HG03457 (cell line): ENCODE data around the gene FRMD5.
"Not testable (repeated sequence)": the region's sequence is repeated elsewhere in the genome, so short reads cannot be mapped to it uniquely, and the experiment has no call there.

Experiments used
- ATAC-seq: cut with Tn5 transposase; IDR thresholded peaks from one replicate; pipeline ENCODE4 v1.9.1; 2021; ENCODE audit warnings: moderate number of reproducible peaks; ENCODE audit not compliant: unreplicated experiment

Gene FRMD5

DNA sequence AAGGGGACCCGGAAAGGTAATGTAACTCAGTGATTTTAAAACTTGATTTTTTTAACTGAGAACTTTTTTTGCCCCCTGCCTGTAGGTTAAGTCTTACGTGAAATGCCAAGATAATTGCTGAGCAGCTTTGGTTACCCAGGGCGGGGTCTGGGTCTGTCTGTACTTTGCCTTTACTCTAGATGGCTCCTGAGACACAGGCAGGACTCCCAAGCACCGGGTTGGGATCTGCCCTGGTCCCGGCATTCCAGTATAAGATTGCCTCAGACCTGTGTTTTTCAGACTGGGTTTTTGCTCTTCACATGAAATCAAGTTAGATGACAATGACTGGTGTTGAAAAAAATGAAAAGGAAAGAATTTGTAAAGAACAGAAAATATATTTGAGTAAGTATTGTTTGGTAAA lies 328.0 kb downstream of the FRMD5 start:
- no peak for ATAC-seq

DNA sequence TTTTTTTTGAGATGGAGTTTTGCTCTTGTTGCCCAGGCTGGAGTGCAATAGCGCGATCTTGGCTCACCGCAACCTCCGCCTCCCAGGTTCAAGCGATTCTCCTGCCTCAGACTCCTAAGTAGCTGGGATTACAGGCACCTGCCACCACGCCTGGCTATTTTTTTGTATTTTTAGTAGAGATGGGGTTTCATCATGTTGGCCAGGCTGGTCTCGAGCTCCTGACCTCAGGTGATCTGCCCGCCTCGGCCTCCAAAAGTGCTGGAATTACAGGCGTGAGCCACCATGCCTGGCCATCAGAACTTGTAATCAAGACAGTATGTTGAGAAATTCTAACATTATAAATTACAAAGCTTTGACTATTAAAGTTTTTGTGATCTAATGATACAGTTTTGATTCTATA lies 328.4 kb downstream of the FRMD5 start:
- ATAC-seq, result not testable (repeated sequence)

DNA sequence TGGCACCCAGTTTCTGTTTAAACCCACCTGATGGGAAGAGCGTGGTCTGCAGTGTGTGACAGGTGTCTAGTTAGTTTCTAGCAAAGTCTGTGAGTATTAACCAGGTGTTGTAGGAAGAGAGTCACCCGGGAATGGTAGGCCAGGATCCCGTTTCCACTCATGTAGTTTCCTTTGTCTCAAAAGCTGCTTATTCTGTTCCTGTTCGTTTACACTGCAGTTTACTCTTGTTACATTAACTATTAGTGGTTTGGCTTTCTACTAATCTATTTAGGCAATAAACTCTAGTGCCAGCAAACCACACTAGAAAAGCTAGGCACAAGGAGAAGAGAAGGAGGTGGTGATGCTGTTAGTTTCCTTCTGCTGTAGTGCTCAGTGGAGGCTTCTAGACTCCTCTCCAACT lies 335.5 kb downstream of the FRMD5 start:
- no peak for ATAC-seq

DNA sequence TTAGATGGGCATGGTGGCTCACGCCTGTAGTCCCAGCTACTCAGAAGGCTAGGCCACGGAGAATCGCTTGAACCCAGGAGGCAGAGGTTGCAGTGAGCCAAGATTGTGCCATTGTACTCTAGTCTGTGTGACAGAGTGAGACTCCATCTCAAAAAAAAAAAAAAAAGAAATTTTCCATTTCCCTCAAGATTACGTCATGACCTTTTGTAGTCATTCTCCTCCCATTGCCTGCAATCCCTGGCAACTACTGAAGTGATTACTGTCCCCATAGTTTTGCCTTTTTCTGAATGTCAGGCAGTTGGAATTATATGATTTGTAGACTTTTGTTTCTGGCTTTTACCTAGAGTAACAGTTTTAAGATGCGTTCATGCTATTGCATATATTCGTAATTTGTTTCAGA lies 340.3 kb downstream of the FRMD5 start:
- ATAC-seq, result no peak

DNA sequence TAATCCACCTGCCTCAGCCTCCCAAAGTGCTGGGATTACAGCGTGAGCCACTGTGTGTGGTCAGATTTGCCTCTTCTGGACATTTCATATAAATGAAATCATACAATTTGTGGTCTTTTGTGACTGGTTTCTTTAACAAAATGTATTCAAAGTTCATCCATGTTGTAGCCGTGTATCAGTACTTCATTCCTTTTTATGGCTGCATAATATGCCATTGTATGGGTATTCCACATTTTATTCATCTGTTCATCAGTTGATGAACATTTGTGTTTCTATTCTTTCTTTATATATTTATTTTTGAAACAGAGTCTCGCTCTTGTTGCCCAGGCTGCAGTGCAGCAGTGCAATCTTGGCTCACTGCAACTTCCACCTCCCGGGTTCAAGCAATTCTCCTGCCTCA lies 342.5 kb downstream of the FRMD5 start:
- no peak for ATAC-seq

DNA sequence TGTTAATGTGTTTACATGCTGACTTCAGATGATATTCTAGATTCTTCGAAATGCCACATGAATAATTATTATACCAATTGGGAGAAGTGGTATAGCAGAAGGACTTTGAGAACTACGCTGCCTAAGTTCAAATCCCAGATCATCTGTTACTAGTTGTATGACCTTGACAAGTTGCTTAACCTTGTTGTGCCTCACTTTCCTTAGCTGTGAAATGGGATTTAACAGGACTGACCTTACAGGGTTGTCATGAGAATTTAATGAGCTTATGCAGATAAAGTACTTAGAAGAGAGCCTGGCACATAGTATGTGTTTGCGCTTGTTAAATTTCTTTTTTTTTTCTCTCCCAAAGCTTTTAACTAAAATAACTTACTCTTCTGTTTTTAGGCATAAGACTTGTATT lies 343.8 kb downstream of the FRMD5 start:
- no peak for ATAC-seq

DNA sequence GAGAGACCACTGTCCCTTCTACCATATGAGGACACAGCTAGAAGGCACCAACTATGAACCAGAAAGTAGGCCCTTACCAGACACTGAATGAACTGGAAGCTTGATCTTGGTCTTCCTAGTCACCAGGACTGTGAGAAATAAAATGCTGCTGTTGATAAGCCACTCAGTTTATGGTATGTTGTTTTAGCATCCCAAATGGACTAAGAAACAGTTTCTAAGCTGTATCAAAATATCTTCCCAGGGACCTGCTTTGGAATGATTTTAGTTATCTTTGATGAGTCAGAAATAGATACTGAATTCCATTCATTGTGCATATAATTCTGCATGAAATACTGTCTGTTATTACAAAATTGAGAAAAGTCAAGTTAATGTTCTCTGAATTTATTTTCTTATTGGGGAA lies 349.6 kb downstream of the FRMD5 start:
- no peak for ATAC-seq

DNA sequence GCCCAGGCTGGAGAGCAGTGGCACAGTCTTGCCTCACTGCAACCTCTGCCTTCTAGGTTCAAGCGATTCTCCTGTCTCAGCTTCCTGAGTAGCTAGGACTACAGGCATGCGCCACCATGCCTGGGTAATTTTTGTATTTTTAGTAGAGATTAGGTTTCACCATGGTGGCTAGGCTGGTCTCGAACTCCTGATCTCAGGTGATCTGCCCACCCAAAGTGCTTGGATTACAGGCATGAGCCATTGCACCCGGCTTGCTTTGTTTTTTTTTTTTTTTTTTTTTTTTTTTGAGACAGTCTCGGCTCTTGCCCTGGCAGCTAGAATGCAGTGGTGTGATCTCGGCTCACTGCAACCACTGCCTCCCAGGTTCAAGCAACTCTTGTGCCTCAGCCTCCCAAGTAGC lies 362.6 kb downstream of the FRMD5 start:
- ATAC-seq, result not testable (repeated sequence)

DNA sequence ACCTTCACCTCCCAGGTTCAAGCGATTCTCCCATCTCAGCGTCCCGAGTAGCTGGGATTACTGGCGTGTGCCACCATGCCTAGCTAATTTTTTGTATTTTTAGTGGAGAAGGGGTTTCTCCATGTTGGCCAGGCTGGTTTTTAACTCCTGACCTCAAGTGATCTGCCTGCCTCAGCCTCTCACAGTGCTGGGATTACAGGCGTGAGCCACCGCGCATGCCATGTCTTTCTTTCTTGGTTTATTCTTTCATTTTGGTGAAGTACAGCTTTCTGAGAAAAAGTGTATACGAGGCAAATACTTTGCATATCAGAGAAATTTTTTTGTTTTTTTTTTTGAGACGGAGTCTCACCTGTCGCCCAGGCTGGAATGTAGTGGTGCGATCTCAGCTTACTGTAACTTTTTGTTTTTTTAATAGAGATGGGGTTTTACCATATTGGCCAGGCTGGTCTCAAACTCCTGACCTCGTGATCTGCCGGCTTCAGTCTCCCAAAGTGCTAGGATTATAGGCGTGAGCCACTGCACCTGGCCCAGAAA lies 363.5 kb downstream of the FRMD5 start:
- not testable (repeated sequence) for ATAC-seq

DNA sequence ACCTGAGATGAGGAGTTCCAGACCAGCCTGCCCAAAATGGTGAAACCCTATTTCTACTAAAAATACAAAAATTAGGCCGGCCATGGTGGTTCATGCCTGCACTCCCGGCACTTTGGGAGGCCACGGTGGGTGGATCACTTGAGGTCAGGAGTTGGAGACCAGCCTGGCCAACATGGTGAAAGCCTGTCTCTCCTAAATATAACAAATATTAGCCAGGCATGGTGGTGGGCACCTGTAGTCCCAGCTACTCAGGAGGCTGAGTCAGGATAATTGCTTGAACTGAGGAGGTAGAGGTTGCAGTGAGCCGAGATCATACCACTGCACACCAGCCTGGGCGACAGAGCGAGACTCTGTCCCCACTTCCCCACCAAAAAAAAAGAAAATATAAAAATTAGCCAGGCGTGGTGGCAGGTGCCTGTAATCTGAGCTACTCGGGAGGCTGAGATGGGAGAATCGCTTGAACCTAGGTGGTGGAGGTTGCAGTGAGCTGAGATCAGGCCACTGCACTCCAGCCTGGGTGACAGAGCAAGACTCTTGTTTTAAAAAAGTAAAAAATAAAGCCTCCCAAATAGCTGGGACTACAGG lies 364.3 kb downstream of the FRMD5 start:
- ATAC-seq, result not testable (repeated sequence)

DNA sequence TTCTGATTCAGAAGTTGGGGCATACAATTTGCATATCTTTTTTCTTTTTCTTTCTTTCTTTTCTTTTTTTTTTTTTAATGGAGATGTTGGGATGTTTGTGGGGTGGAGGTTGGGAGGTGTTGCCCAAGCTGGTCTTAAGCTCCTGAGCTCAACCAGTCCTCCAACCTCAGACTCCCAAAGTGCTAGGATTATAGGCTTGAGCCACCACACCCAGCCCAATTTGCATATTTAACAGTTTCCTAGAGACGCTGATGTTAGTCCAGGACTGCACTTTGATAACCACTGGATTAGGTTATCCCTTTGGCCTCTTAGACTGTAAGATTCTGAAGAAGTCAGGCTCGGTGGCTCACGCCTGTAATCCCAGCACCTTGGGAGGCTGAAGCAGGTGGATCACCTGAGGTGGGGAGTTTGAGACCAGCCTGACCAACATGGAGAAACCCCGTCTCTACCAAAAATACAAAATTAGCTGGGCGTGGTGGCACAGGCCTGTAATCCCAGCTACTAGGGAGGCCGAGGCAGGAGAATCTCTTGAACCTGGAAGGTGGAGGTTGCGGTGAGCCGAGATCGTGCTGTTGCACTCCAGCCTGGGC lies 365.0 kb downstream of the FRMD5 start:
- not testable (repeated sequence) for ATAC-seq

DNA sequence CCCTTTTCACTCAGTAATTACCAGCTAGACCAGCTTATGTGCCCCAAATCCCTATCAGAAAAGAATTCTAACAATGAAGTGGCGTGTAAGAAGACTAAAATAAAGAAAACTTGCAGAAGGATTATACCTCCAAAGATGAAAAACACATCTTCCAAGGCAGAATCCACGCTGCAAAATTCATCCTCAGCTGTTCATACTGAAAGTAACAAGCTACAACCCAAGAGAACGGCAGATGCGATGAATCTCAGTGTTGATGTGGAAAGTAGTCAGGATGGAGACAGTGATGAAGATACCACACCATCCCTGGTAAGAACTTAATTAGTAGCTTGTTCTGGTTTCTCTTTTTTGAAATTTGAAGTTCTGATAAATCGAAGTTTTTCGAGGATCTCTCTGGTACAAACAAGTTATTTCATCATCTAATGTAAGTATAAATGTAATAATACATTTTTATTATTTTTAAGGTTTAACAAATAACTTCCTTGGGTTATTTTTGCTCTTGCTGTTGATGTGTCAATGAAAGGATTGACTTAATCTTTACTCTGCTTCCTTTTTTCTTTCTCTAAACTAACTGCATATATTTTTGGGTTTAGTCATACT lies 366.9 kb downstream of the FRMD5 start:
- no peak for ATAC-seq

DNA sequence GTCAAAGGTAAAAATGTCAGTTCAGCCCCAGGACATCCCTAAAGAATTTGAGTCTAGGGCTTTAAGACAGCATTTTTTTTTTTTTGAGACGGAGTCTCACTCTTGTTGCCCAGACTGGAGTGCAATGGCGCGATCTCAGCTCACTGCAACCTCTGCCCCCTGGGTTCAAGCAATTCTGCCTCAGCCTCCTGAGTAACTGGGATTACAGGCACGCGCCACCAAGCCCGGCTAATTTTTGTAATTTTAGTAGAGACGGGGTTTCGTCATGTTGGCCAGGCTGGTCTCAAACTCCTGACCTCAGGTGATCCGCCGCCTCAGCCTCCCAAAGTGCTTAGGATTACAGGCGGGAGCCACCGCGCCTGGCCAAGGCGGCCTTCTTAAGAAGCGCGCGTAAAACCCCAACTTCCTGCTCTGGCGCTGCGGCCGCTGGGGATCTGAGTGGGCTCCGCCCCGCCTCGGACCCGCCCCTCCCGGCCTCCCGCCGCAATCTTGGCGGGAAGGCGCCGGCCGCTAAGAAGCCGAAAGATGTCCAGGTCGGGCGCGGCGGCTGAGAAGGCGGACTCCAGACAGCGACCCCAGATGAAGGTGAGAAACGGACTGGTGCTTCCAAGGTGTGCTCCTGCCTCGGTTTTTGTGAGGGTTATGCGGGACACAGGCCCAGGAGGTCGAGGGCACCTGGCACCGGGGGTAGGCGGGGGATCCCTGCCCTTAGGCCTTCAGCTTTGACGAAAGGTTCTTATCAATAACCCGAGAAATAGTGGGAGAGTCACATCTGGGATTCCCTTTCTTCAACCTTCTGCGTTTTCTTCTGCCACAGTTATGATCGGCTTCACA lies 368.3 kb downstream of the FRMD5 start, which contains the start of gene WDR76:
WDR76 (plus strand) TSS at position 495 of the 834 bp plus-strand sequence; CDS start at position 526, 31 bp downstream.
- ATAC-seq, result peak; percentile 48

DNA sequence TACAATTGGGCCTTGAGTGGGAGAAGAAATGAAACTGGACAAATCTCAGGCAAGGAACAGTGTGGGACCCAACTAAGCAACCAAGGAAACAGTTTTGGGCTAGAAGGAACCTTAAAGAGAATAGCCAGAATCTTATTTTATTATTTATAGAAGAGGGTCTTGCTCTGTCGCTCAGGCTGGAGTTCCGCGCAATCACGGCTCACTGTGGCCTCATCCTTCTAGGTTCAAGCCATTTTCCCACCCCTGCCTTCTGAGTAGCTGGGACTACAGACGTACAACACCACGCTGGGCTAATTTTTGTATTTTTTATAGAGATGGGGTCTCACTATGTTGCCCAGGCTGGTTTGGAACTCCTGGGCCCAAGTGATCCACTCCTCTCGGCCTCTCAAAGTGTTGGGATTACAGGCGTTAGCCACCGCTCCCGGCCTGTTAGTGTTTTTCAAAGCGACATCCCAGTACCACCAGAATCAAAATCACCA lies 369.0 kb downstream of the FRMD5 start:
- ATAC-seq, result no peak

DNA sequence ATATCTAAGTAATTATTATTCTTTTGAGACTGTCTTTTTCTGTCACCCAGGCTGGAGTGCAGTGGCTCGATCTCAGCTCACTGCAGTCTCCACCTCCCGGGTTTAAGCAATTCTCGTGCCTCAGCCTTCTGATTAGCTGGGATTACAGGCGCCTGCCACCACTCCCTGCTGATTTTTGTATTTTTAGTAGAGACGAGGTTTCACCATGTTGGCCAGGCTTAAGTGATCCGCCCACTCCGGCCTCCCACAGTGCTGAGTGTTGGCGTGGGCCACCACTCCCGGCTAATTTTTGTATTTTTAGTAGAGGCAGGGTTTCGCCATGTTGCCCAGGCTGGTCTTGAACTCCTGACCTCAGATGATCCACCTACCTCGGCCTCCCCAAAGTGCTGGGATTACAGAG lies 369.8 kb downstream of the FRMD5 start:
- ATAC-seq, result not testable (repeated sequence)

DNA sequence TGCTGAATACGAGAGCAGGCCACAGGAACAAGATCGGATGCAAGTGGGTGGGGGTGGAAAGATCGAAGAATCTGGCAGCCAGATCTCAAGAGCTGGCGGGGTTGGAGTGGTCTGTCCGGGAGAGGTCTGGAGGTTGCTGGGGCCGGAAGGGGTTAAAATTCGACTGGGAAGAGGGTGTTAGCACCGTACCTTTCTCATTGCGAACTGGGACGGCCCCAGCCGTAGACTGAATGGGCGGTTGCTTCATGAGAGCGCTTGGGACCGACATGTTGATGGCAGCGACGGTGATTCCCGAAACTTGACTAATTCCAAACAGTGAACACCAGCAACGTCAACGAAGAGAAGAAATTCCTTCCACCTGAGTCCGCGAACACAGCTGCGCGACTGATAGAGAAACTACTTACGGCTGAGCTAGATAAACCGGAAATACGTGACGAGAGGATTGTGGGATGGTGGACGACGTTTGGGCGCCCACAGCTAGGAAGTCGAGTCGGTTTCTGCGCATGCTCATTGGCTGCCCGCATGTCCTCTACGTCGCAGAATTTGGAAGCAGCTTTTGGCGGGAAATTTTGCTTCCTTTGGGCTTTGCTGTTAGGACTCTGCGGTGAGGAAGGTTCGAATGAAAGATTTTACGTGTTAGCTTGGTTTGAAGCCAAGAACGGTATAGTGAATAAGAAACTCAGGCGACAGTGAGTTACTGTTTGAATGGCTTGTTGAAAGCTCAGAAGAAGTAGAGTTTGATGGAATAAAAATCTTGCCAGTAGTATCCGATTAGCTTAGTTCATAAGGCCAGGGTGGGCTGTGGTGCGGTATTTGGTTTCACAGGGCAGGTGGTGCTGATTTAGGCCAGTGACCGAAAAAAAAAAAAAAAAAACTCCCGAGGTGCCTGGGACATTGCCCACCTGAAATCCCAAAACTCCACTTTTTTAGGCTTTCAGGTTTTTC lies 370.5 kb downstream of the FRMD5 start, which contains the start of gene MFAP1:
MFAP1 (minus strand) TSS at position 389 of the 945 bp plus-strand sequence; CDS start at position 268, 121 bp downstream.
- peak; percentile 49 for ATAC-seq

DNA sequence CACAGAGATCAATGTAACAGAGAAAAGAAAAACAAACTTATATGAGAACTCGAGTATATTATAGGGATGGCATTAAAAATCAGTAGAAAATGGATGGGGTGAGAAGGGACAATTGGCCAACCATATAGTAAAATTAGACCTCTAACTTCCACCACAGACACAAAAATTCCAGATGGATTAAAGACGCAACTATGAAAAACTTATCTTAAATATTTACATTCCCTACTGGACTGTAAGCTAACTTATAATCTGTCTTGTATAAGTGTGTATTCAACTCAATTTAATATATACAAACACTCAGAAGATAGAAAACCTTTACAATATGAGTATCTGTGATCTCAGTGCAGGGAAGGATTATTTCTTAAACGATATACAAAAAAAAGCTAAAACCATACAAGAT lies 373.6 kb downstream of the FRMD5 start:
- ATAC-seq, result no peak
